ENCODE data around the gene NQO1. TPM values are rescaled to one million over a fixed set of nuclear protein-coding genes. Genes with fewer than 3 reads are reported as not detected.

The NQO1 gene
- total RNA-seq = 1 to 10 TPM; 4.0 to 4.8 (median 4.5) TPM
- total RNA-seq (2013) = 6.3 TPM

DNA sequence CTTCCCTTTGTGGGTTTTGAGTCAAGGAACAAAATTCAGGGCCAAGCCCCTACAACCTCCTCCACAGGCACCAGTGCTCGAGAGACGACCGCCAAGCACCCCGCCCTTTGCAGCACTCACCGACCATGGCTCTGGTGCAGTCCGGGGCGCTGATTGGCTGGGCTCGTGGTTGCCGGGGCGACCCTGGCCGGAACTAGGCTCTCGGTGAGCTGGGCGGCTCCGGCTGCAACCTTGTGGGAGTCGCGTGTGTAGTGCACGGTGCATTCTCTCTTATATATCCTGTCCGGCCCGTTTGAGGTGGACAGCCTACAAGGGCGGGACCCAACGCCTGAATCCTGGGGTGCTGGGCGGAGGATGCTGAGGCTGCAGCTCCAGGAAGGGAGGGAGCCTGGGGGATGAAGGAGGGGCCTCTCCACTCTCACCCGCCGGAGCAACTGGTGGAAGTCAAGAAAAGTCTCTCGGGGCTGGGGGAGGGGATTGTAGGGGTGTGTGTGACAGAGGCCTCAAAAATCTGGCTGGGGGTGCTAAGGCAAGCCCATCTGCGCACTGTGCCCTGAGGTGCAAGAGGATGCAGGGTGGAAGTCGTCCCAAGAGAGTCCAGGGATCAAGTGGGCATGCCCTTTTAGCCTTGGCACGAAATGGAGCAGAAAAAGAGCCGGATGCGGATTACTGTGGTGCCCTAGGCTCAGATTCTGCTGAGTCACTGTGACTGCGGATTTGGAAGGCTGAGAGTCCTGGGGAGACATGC lies at the start of gene NQO1:
TSS of gene NQO1 (minus strand) at position 248 of the 748 bp plus-strand sequence. CDS start at position 127, 121 bp downstream.
- Mint-ChIP-seq H3K4me3 (peak within 1 kb of the TSS; percentile 95), H3K4me1 (peaks cover 17 to 19% of the 10 kb centered on the region in 2 donors), H3K27ac (peak within 1 kb of the TSS; percentile 86 to 97), H3K36me3 (no peaks in the 10 kb centered on the region), H3K9me3 (no peaks in the 10 kb centered on the region), H3K27me3 (ENCODE audit: low read depth in 2 of 2) (no peaks in the 10 kb centered on the region)
- Histone ChIP-seq H3K4me3 (ENCODE audit: low read length) (peak within 1 kb of the TSS; percentile 60), H3K27me3 (ENCODE audit: control insufficient read depth, insufficient read depth, low read length) (no peaks in the 10 kb centered on the region), H3K36me3 (ENCODE audit: control insufficient read depth, insufficient read depth, low read length) (no peaks in the 10 kb centered on the region), H3K9me3 (ENCODE audit: control insufficient read depth, insufficient read depth, low read length) (no peaks in the 10 kb centered on the region), H3K4me1 (ENCODE audit: control insufficient read depth, insufficient read depth, low read length) (peaks cover 20% of the 10 kb centered on the region), H3K27ac (ENCODE audit: low read length) (peak within 1 kb of the TSS; percentile 69)
- ATAC-seq (peak; percentile 98 to 99 (median 98)), DNase-seq (peak; percentile 78 to 85)
- intact Hi-C loops (cut with micrococcal nuclease) = loop anchor here (2.0 kb wide), 1 partner anchor 28 kb away; the partner anchor contains the start of gene NOB1
- TF ChIP-seq, protein P1, sequence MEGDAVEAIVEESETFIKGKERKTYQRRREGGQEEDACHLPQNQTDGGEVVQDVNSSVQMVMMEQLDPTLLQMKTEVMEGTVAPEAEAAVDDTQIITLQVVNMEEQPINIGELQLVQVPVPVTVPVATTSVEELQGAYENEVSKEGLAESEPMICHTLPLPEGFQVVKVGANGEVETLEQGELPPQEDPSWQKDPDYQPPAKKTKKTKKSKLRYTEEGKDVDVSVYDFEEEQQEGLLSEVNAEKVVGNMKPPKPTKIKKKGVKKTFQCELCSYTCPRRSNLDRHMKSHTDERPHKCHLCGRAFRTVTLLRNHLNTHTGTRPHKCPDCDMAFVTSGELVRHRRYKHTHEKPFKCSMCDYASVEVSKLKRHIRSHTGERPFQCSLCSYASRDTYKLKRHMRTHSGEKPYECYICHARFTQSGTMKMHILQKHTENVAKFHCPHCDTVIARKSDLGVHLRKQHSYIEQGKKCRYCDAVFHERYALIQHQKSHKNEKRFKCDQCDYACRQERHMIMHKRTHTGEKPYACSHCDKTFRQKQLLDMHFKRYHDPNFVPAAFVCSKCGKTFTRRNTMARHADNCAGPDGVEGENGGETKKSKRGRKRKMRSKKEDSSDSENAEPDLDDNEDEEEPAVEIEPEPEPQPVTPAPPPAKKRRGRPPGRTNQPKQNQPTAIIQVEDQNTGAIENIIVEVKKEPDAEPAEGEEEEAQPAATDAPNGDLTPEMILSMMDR (IDR thresholded peaks at IDR 0.05) = no peak
- WGBS (ENCODE audit: insufficient coverage) = under 1% methylated on average over 31 of the region's 31 CpGs

DNA sequence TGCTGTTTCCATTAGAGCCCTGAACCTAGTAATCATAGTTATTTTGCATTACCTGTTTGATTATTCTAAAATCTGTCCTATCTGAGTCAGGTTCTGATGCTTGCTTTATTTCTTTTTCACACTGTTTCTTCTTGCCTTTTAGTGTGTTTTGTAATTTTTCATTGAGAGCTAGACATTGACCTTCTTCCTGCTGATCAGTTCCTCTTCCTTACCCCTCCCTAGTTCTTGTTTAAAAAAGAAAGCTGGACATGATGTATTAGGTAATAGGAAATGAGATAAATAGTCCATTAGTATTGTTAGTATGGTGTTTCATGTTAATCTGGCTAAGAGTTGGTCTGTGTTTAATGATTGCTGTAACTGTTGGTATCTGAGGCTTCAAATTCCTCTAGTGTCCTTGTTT lies 49.2 kb upstream of the NQO1 start:
- TF ChIP-seq, protein P1 (IDR thresholded peaks at IDR 0.05) = no peak
- Mint-ChIP-seq H3K27me3 (ENCODE audit: low read depth in 2 of 2) (no peaks in the 10 kb centered on the region), H3K9me3 (peaks cover 0 to 7% of the 10 kb centered on the region in 2 donors), H3K4me3 (no peak overlapping the region), H3K4me1 (peaks cover 45 to 57% of the 10 kb centered on the region in 2 donors), H3K27ac (peak overlapping the region; percentile 35 to 84), H3K36me3 (no peaks in the 10 kb centered on the region)
- ATAC-seq (no peak), DNase-seq (no peak)
- Histone ChIP-seq H3K4me1 (ENCODE audit: control insufficient read depth, insufficient read depth, low read length) (peaks cover 27% of the 10 kb centered on the region), H3K4me3 (ENCODE audit: low read length) (no peak overlapping the region), H3K27me3 (ENCODE audit: control insufficient read depth, insufficient read depth, low read length) (no peaks in the 10 kb centered on the region), H3K36me3 (ENCODE audit: control insufficient read depth, insufficient read depth, low read length) (peaks cover 4% of the 10 kb centered on the region), H3K27ac (ENCODE audit: low read length) (no peak overlapping the region), H3K9me3 (ENCODE audit: control insufficient read depth, insufficient read depth, low read length) (peaks cover 4% of the 10 kb centered on the region)
- intact Hi-C loops (cut with micrococcal nuclease) = no loop called here

DNA sequence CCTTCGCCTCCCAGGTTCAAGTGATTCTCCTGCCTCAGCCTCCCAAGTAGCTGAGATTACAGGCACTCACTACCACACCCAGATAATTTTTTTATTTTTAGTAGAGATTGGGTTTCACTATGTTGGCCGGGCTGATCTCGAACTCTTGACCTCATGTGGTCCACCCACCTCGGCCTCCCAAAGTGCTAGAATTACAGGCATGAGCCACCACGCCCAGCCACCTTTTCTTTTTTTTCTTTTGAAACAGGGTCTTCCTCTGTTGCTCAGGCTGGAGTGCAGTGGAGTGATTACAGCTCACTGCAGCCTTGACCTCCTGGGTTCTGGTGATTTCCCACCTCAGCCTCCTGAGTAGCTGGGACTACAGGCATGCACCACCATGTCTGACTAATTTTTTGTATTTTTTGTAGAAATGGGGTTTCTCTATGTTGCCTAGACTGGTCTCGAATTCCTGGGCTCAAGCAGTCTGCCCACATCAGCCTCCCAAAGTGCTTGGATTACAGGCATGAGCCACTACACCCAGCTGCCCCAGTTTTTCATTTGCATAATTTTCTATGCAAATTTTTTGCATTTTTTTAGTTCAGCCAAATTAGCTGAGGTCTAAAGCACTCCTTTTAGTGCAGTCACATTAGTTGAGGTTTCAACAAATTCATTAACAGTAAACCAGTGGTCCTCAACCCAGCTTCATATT lies 47.0 kb upstream of the NQO1 start:
- Mint-ChIP-seq H3K27me3 (ENCODE audit: low read depth in 2 of 2) (no peaks in the 10 kb centered on the region), H3K4me1 (peaks cover 44 to 52% of the 10 kb centered on the region in 2 donors), H3K9me3 (peaks cover 0 to 7% of the 10 kb centered on the region in 2 donors), H3K27ac (peak overlapping the region; percentile 67 to 84), H3K36me3 (no peaks in the 10 kb centered on the region), H3K4me3 (peak overlapping the region; percentile 31)
- DNase-seq (no peak), ATAC-seq (no peak)
- TF ChIP-seq, protein P1 (IDR thresholded peaks at IDR 0.05) = no peak
- Histone ChIP-seq H3K4me3 (ENCODE audit: low read length) (no peak overlapping the region), H3K27ac (ENCODE audit: low read length) (no peak overlapping the region), H3K4me1 (ENCODE audit: control insufficient read depth, insufficient read depth, low read length) (peaks cover 24% of the 10 kb centered on the region), H3K27me3 (ENCODE audit: control insufficient read depth, insufficient read depth, low read length) (no peaks in the 10 kb centered on the region), H3K9me3 (ENCODE audit: control insufficient read depth, insufficient read depth, low read length) (peaks cover 4% of the 10 kb centered on the region), H3K36me3 (ENCODE audit: control insufficient read depth, insufficient read depth, low read length) (peaks cover 4% of the 10 kb centered on the region)
- intact Hi-C loops (cut with micrococcal nuclease) = no loop called here
- 76% methylated on average over 6 of the region's 6 CpGs for WGBS (ENCODE audit: insufficient coverage)

Data from natural killer cell (primary cell).